SIG-M5 treated with dmso at 0.1 percent for 504 hours (cell line): Measurements from ENCODE around the gene NUBP1.
"Not testable (repeated sequence)": the region's sequence is repeated elsewhere in the genome, so short reads cannot be mapped to it uniquely, and the experiment has no call there.

Source experiments
- DNase-seq: peaks from one replicate; lab custom pipeline; 2025; ENCODE audit not compliant: unreplicated experiment; lab: John Stamatoyannopoulos, UW

NUBP1 gene

GRCh38 chr16:10750793-10751192 is 7.2 kb downstream of the NUBP1 start:
- DNase-seq = no peak

- no peak for DNase-seq
These were observed 7.7 kb downstream of the NUBP1 start for GRCh38 chr16:10751291-10751697.

- peak; percentile 95 for DNase-seq
These were observed 9.3 kb downstream of the NUBP1 start for GRCh38 chr16:10752843-10753523.

- no peak for DNase-seq
These were observed 10.0 kb downstream of the NUBP1 start for GRCh38 chr16:10753670-10754069.

- DNase-seq = no peak
These were observed 11.3 kb downstream of the NUBP1 start for GRCh38 chr16:10754941-10755340.

GRCh38 chr16:10756574-10756973 is 12.9 kb downstream of the NUBP1 start:
- no peak for DNase-seq

- DNase-seq = no peak
These were observed 17.2 kb downstream of the NUBP1 start for GRCh38 chr16:10760858-10761257.

- no peak for DNase-seq
These were observed 17.7 kb downstream of the NUBP1 start for GRCh38 chr16:10761373-10761772.

GRCh38 chr16:10762336-10763016 is 18.8 kb downstream of the NUBP1 start:
- no peak for DNase-seq

- no peak for DNase-seq
These were observed 19.8 kb downstream of the NUBP1 start for GRCh38 chr16:10763456-10763855.

- DNase-seq = no peak
These were observed 22.1 kb downstream of the NUBP1 start for GRCh38 chr16:10765772-10766171.

GRCh38 chr16:10767127-10767526 is 23.5 kb downstream of the NUBP1 start:
- no peak for DNase-seq

- no peak for DNase-seq
These were observed 25.7 kb downstream of the NUBP1 start for GRCh38 chr16:10769381-10769780.

- DNase-seq = peak; percentile 91
These were observed 27.3 kb downstream of the NUBP1 start for GRCh38 chr16:10770907-10771306.

- no peak for DNase-seq
These were observed 32.6 kb downstream of the NUBP1 start for GRCh38 chr16:10776280-10776679.

GRCh38 chr16:10776923-10777322 is 33.3 kb downstream of the NUBP1 start:
- DNase-seq = not testable (repeated sequence)

GRCh38 chr16:10777356-10777755 is 33.7 kb downstream of the NUBP1 start:
- DNase-seq = no peak

GRCh38 chr16:10779908-10780307 is 36.3 kb downstream of the NUBP1 start:
- DNase-seq = not testable (repeated sequence)

GRCh38 chr16:10780628-10781027 is 37.0 kb downstream of the NUBP1 start:
- no peak for DNase-seq

- DNase-seq = no peak
These were observed 39.0 kb downstream of the NUBP1 start for GRCh38 chr16:10782628-10783027.

GRCh38 chr16:10787304-10787703 is 43.7 kb downstream of the NUBP1 start:
- no peak for DNase-seq

- DNase-seq = not testable (repeated sequence)
These were observed 45.0 kb downstream of the NUBP1 start for GRCh38 chr16:10788630-10789029.

- DNase-seq = no peak
These were observed 47.4 kb downstream of the NUBP1 start for GRCh38 chr16:10791048-10791447.
